ENCODE data around the gene KAT14. TPM values are rescaled to one million over a fixed set of nuclear protein-coding genes. Genes with fewer than 3 reads are reported as not detected.
"Not testable (repeated sequence)": the region's sequence is repeated elsewhere in the genome, so short reads cannot be mapped to it uniquely, and the experiment has no call there.

KAT14 gene
- total and polyA plus RNA-seq, 7 donors = 7.6 to 21.7 (median 12.6) TPM

DNA sequence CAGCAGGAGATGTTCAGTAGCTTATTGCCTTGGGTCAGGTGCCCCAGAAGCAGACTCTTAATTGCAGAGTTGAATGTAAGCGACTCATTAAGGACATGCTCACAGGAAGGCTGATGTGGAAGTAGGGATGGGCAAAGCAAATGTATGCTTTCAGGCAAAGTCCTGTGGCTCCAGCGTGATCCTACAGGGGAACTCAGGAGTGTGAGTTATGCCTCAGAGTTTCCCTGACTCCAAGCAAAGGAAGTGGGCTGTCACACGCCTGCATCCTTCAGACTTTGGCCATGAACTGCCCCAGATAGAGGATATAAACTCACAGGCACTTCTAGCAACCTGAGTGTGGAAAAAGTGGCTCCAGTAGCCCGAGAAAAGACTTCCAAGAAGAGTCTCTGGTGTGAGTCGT is 85.7 kb downstream of the KAT14 start:
- H3K9me3 ChIP-seq = no peaks in the 10 kb centered on the region
- no peaks in the 10 kb centered on the region for H3K36me3 ChIP-seq
- intact Hi-C loops (cut with DNase I) = no loop called here
- peaks cover 0 to 14% (median 11%) of the 10 kb centered on the region in 4 donors for H3K4me1 ChIP-seq
- H3K27ac ChIP-seq = no peak overlapping the region
- no peak overlapping the region for H3K4me3 ChIP-seq
- WGBS, 2 donors = 63 to 65% methylated on average over 5 of the region's 5 CpGs
- TF ChIP-seq, protein P1, sequence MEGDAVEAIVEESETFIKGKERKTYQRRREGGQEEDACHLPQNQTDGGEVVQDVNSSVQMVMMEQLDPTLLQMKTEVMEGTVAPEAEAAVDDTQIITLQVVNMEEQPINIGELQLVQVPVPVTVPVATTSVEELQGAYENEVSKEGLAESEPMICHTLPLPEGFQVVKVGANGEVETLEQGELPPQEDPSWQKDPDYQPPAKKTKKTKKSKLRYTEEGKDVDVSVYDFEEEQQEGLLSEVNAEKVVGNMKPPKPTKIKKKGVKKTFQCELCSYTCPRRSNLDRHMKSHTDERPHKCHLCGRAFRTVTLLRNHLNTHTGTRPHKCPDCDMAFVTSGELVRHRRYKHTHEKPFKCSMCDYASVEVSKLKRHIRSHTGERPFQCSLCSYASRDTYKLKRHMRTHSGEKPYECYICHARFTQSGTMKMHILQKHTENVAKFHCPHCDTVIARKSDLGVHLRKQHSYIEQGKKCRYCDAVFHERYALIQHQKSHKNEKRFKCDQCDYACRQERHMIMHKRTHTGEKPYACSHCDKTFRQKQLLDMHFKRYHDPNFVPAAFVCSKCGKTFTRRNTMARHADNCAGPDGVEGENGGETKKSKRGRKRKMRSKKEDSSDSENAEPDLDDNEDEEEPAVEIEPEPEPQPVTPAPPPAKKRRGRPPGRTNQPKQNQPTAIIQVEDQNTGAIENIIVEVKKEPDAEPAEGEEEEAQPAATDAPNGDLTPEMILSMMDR (IDR thresholded peaks at IDR 0.05) = no peak
- TF ChIP-seq POLR2A (IDR thresholded peaks at IDR 0.05) = no peak
- no peak for TF ChIP-seq EP300 (IDR thresholded peaks at IDR 0.05)
- no peak for TF ChIP-seq POLR2AphosphoS5 (IDR thresholded peaks at IDR 0.05)
- no peaks in the 10 kb centered on the region for H3K27me3 ChIP-seq
- no peak for DNase-seq

DNA sequence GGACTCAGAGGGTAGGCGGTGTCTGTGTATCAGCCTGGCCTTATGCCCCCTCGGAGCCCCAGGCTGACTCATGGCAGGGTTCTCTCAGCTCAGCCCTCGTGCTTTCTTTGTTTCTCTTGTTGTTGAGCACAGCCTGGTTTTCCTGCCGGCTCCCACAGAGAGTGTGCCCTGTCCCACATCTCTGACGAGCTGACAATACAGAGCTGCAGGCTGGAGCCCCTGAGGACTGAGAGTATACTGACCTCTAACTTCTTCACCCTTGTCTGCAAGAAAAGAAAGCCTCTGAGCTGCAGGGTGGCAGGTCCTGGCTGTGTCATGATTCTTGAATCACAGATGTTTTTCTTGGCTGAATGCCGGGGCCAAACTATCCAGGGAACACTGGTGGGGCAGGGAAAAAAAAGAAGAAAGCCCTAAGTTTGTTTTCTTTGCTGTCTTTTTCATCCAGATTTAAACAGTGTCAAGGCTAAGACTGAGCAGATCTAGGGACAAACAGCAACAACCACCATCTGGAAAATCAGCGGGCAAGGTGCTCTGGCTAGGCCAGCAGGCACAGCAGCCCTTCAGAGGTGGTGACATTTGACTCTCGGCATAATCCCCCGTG is 87.4 kb downstream of the KAT14 start:
- H3K4me3 ChIP-seq = no peak overlapping the region
- DNase-seq = no peak
- no peaks in the 10 kb centered on the region for H3K27me3 ChIP-seq
- peak overlapping the region in 1 of 4 donors; percentile 41 for H3K27ac ChIP-seq
- H3K9me3 ChIP-seq = no peaks in the 10 kb centered on the region
- intact Hi-C loops (cut with DNase I) = no loop called here
- WGBS, 2 donors = 23 to 36% methylated on average over 9 of the region's 9 CpGs
- TF ChIP-seq POLR2AphosphoS5 (IDR thresholded peaks at IDR 0.05) (no peak), EP300 (IDR thresholded peaks at IDR 0.05) (no peak), POLR2A (IDR thresholded peaks at IDR 0.05) (no peak)
- TF ChIP-seq, protein P1 (IDR thresholded peaks at IDR 0.05) = no peak
- H3K36me3 ChIP-seq = no peaks in the 10 kb centered on the region
- peaks cover 0 to 14% (median 11%) of the 10 kb centered on the region in 4 donors for H3K4me1 ChIP-seq

DNA sequence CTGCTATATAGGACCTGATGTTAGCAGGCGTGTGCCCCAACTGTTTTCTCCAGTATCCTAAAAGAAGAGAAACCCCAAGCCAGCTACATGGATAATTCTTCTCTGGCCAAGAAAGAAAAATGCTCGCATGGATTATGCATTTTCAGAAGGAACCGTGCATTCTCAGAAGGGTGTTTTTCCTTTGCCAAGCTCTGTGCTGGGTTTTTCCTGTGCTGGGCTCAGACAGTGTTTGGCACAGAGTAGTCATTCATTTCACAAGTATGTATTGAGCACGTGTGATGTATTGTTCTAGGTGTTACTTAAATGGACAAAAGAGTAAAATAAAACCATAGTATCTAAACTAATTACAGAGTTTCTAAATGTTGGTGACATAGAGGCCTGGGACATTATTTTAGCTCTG is 88.0 kb downstream of the KAT14 start:
- no peak overlapping the region for H3K4me3 ChIP-seq
- peaks cover 0 to 14% (median 11%) of the 10 kb centered on the region in 4 donors for H3K4me1 ChIP-seq
- 69 to 75% methylated on average over 4 of the region's 4 CpGs for WGBS, 2 donors
- DNase-seq = no peak
- no peak for TF ChIP-seq EP300 (IDR thresholded peaks at IDR 0.05)
- no peak for TF ChIP-seq POLR2AphosphoS5 (IDR thresholded peaks at IDR 0.05)
- TF ChIP-seq, protein P1 (IDR thresholded peaks at IDR 0.05) = no peak
- no peak for TF ChIP-seq POLR2A (IDR thresholded peaks at IDR 0.05)
- no peaks in the 10 kb centered on the region for H3K27me3 ChIP-seq
- no peaks in the 10 kb centered on the region for H3K36me3 ChIP-seq
- no peaks in the 10 kb centered on the region for H3K9me3 ChIP-seq
- H3K27ac ChIP-seq = peak overlapping the region in 1 of 4 donors; percentile 41
- intact Hi-C loops (cut with DNase I) = no loop called here

DNA sequence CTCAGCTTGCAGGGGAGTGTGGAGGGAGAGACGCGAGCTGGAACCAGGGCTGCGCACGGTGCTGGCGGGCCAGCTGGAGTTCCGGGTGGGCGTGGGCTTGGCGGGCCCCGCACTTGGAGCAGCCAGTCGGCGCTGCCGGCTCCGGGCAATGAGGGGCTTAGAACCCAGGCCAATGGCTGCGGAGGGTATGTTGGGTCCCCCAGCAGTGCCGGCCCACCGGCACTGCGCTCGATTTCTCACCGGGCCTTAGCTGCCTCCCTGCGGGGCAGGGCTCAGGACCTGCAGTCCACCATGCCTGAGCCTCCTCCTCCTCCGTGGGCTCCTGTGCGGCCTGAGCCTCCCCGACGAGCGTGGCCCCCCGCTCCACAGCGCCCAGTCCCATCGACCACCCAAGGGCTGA is 89.1 kb downstream of the KAT14 start:
- H3K4me3 ChIP-seq; H3K36me3 ChIP-seq; intact Hi-C loops (cut with DNase I); DNase-seq; H3K9me3 ChIP-seq; H3K27me3 ChIP-seq; H3K27ac ChIP-seq: not testable (repeated sequence)
- peaks cover 0 to 14% (median 11%) of the 10 kb centered on the region in 4 donors for H3K4me1 ChIP-seq
- WGBS, 2 donors = 92% methylated on average over 28 of the region's 28 CpGs

DNA sequence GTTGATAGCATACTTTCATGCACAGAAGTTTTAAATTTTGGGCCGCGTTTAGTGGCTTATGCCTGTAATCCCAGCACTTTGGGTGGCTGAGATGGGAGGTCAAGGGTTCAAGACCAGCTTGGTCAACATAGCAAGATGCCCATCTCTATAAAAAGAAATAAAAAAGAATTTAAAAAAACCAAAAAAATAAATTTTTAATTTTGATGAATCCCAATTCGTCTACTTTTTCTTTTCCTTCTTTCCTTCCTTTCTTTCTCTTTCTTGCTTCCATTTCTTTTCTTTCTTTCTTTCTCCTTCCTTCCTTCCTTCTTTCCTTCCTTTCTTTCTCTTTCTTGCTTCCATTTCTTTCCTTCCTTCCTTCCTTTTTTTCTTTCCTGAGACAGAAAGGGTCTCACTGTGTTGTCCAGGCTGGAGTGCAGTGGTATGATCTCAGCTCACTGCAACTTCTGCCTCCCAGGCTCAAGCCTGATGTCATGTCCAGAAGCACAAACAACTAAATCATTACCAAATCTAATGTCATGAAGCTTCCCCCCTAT is 95.8 kb downstream of the KAT14 start:
- TF ChIP-seq EP300 (IDR thresholded peaks at IDR 0.05) (no peak), POLR2A (IDR thresholded peaks at IDR 0.05) (no peak), POLR2AphosphoS5 (IDR thresholded peaks at IDR 0.05) (no peak)
- TF ChIP-seq, protein P1 (IDR thresholded peaks at IDR 0.05) = no peak
- Histone ChIP-seq H3K4me1 (no peaks in the 10 kb centered on the region), H3K27me3 (no peaks in the 10 kb centered on the region), H3K36me3 (no peaks in the 10 kb centered on the region), H3K27ac (no peak overlapping the region), H3K9me3 (no peaks in the 10 kb centered on the region), H3K4me3 (no peak overlapping the region)
- DNase-seq = no peak
- intact Hi-C loops (cut with DNase I) = no loop called here
- WGBS, 2 donors = 59% methylated on average over 3 of the region's 3 CpGs

Small RNAs within 50 kb of the gene (small RNA-seq; reads per million reads assigned to genes)
- 0 reads per million in 3 donors for gene RF00019
- gene RNU7-137P = 0 reads per million in 3 donors

Other genes starting within 250 kb of the KAT14 start
- 10 to 100 TPM; 69.0 to 79.5 (median 72.5) TPM for gene SNX5, start 169.1 kb upstream of the KAT14 start, total RNA-seq
- gene SNX5, start 169.1 kb upstream of the KAT14 start, polyA plus RNA-seq = 10 to 100 TPM; 88.7 to 98.5 (median 89.9) TPM
- 10 to 100 TPM in 2 of 4 donors, 1 to 10 TPM in 2; 5.0 to 15.8 (median 10.8) TPM for gene MGME1, start 168.8 kb upstream of the KAT14 start, total RNA-seq
- 10 to 100 TPM; 14.8 to 17.4 (median 16.9) TPM for gene MGME1, start 168.8 kb upstream of the KAT14 start, polyA plus RNA-seq
- not detected for gene OVOL2, start 79.9 kb upstream of the KAT14 start, total RNA-seq
- gene OVOL2, start 79.9 kb upstream of the KAT14 start, polyA plus RNA-seq = 10 to 100 TPM in 2 of 3 donors, 1 to 10 TPM in 1; 9.6 to 15.7 (median 13.2) TPM
- 10 to 100 TPM in 3 of 4 donors, 1 to 10 TPM in 1; 7.8 to 18.8 (median 16.9) TPM for gene PET117, start within 50 bp of the KAT14 start, total RNA-seq
- 10 to 100 TPM; 13.1 to 21.0 (median 20.8) TPM for gene PET117, start within 50 bp of the KAT14 start, polyA plus RNA-seq
- gene ZNF133, start 150.7 kb downstream of the KAT14 start, total RNA-seq = 10 to 100 TPM; 16.2 to 20.3 (median 18.4) TPM
- 1 to 10 TPM; 4.8 to 7.3 (median 6.0) TPM for gene ZNF133, start 150.7 kb downstream of the KAT14 start, polyA plus RNA-seq

Data from sigmoid colon (tissue), 7 donors.